GM12878 (cell line): ENCODE data around the gene GBP2. TPM values are rescaled to one million over a fixed set of nuclear protein-coding genes. Genes with fewer than 3 reads are reported as not detected.
"Not testable (repeated sequence)": the region's sequence is repeated elsewhere in the genome, so short reads cannot be mapped to it uniquely, and the experiment has no call there.

Experiments used
- ATAC-seq: fragments of 200-7000 bp; cut with Tn5 transposase; 3 replicates; pipeline ENCODE4 v1.9.1; 2020; ENCODE audit warnings: mild to moderate bottlenecking, moderate library complexity
- BruUV-seq: library from RNA; stranded (reverse); fragments of 400-500 nt; replicated peaks from 2 replicates; lab custom pipeline; 2021; lab: Mats Ljungman, UMichigan
- CTCF ChIA-PET: fragments of 300-600 bp; sonication (Branson Sonifier 250); formaldehyde crosslinking; extraction: SDS; loops from one replicate; lab custom pipeline; 2021; ENCODE audit warnings: inconsistent platforms; lab: Yijun Ruan, JAX
- POLR2A ChIA-PET: fragments of 350-600 bp; formaldehyde crosslinking; extraction: SDS; loops from one replicate; lab custom pipeline; 2021; ENCODE audit warnings: inconsistent platforms; lab: Charles Lee
- RAD21 ChIA-PET: fragments of 300-600 bp; sonication (Branson Sonifier 250); formaldehyde crosslinking; loops from one replicate; lab custom pipeline; 2023; ENCODE audit warnings: antibody characterized with exemption; ENCODE audit not compliant: unreplicated experiment; lab: Charles Lee
- SMC1A ChIA-PET: fragments of 300-600 bp; sonication (Branson Sonifier 250); formaldehyde crosslinking; loops from one replicate; lab custom pipeline; 2023; ENCODE audit not compliant: unreplicated experiment, uncharacterized antibody; lab: Charles Lee
- DNase-seq: peaks from one replicate; pipeline ENCODE4 v3.0.0-alpha.2; 2011; ENCODE audit warnings: low read depth, low spot score
- FAIRE-seq: peaks from 3 replicates; lab custom pipeline; 2011; peaks lifted over from hg19 to GRCh38; lab: Jason Lieb, UNC
- H2AFZ ChIP-seq: 2 replicates; pipeline ENCODE4 v1.6.0; 2011; ENCODE audit warnings: low read depth, low read length, control low read depth; ENCODE audit not compliant: control insufficient read depth
- H3K27ac ChIP-seq: 2 replicates; pipeline ENCODE4 v1.5.1; 2011; ENCODE audit warnings: control low read depth; ENCODE audit not compliant: control insufficient read depth, insufficient read depth
- H3K27me3 ChIP-seq, 2 experiments: replicated peaks in 1 of 2; 2 replicates each; pipeline versions ENCODE4 v1.6.0 to v1.6.1; 2011; ENCODE audit warnings: low read length in 1 of 2; ENCODE audit not compliant: control insufficient read depth in 2 of 2, insufficient read depth in 2 of 2
- H3K36me3 ChIP-seq, 2 experiments: 2 replicates each; pipeline ENCODE4 v1.5.1; 2011; ENCODE audit warnings: low read length in 1 of 2; ENCODE audit not compliant: control insufficient read depth in 2 of 2, insufficient read depth in 2 of 2
- H3K4me1 ChIP-seq: 2 replicates; pipeline ENCODE4 v1.6.1; 2011; ENCODE audit warnings: mild to moderate bottlenecking, low read length, moderate library complexity, mixed read lengths; ENCODE audit not compliant: control insufficient read depth, insufficient read depth
- H3K4me2 ChIP-seq: 2 replicates; pipeline ENCODE4 v1.6.0; 2011; ENCODE audit warnings: control low read depth; ENCODE audit not compliant: control insufficient read depth, insufficient read depth
- H3K4me3 ChIP-seq: fragments of 200-600 bp; sonication (generic); 2 replicates; pipeline ENCODE4 v1.5.1; 2016
- H3K79me2 ChIP-seq: 2 replicates; pipeline ENCODE4 v1.6.0; 2011; ENCODE audit warnings: low read length; ENCODE audit not compliant: control insufficient read depth, insufficient read depth
- H3K9ac ChIP-seq: 2 replicates; pipeline ENCODE4 v1.8.0; 2011; ENCODE audit warnings: low read length, control low read depth, mixed read lengths; ENCODE audit not compliant: control insufficient read depth, insufficient read depth
- H3K9me3 ChIP-seq: replicated peaks from 3 replicates; pipeline ENCODE4 v1.5.1; 2011; ENCODE audit warnings: mild to moderate bottlenecking, low read length; ENCODE audit not compliant: control insufficient read depth, insufficient read depth
- H4K20me1 ChIP-seq: 2 replicates; pipeline ENCODE4 v1.6.0; 2011; ENCODE audit not compliant: control insufficient read depth, insufficient read depth
- CEBPB ChIP-seq, 2 experiments: fragments of 150-350 bp in 1 of 2; IDR thresholded peaks; 2 replicates each; pipeline ENCODE4 v1.6.1; 2012 to 2014; ENCODE audit warnings: low read depth in 2 of 2, low read length in 2 of 2, borderline replicate concordance in 1 of 2, inconsistent platforms in 1 of 2
- CHD1 ChIP-seq: IDR thresholded peaks from 2 replicates; pipeline ENCODE4 v1.6.1; 2012; ENCODE audit warnings: low read depth, low read length, improper control_type of control experiment
- FOXK2 ChIP-seq: fragments of 450-650 bp; IDR thresholded peaks from 2 replicates; pipeline ENCODE4 v1.6.1; 2017; ENCODE audit warnings: mild to moderate bottlenecking, moderate library complexity
- HDGF ChIP-seq: fragments of 450-650 bp; IDR thresholded peaks from 2 replicates; pipeline ENCODE4 v1.6.1; 2016; ENCODE audit warnings: antibody characterized with exemption
- IKZF2 ChIP-seq, 2 experiments: fragments of 450-650 bp; IDR thresholded peaks; 2 replicates each; pipeline ENCODE4 v1.6.1; 2017; ENCODE audit warnings: mild to moderate bottlenecking in 2 of 2, moderate library complexity in 2 of 2
- JUND ChIP-seq: IDR thresholded peaks from 2 replicates; pipeline ENCODE4 v1.6.1; 2012; ENCODE audit warnings: low read depth, mild to moderate bottlenecking, low read length, improper control_type of control experiment, moderate library complexity
- KDM1A ChIP-seq: fragments of 200-600 bp; sonication (generic); IDR thresholded peaks from 2 replicates; pipeline ENCODE4 v1.6.1; 2016; ENCODE audit warnings: borderline replicate concordance
- MTA3 ChIP-seq: IDR thresholded peaks from 2 replicates; pipeline ENCODE4 v1.6.1; 2012; ENCODE audit warnings: low read length, inconsistent platforms, borderline replicate concordance
- MYB ChIP-seq: fragments of 150-350 bp; IDR thresholded peaks from 2 replicates; pipeline ENCODE4 v1.6.1; 2014; ENCODE audit warnings: mild to moderate bottlenecking, low read depth, low read length, borderline replicate concordance
- NFYB ChIP-seq: IDR thresholded peaks from 2 replicates; pipeline ENCODE4 v1.6.1; 2011; ENCODE audit warnings: low read depth, mild to moderate bottlenecking, low read length, improper control_type of control experiment, moderate library complexity; ENCODE audit not compliant: insufficient read depth
- POLR2AphosphoS5 ChIP-seq: IDR thresholded peaks from 2 replicates; pipeline ENCODE4 v1.6.1; 2011; ENCODE audit warnings: mild to moderate bottlenecking, low read length, inconsistent platforms
- SIN3A ChIP-seq: IDR thresholded peaks from 2 replicates; pipeline ENCODE4 v1.6.1; 2012; ENCODE audit warnings: low read depth, low read length, improper control_type of control experiment
- SMAD5 ChIP-seq: IDR thresholded peaks from 2 replicates; pipeline ENCODE4 v1.6.1; 2016; ENCODE audit warnings: antibody characterized with exemption, low read depth
- TBL1XR1 ChIP-seq: IDR thresholded peaks from 2 replicates; pipeline ENCODE4 v1.6.1; 2012; ENCODE audit warnings: low read depth, low read length, improper control_type of control experiment
- TCF3 ChIP-seq: IDR thresholded peaks from 2 replicates; pipeline ENCODE4 v1.6.1; 2012; ENCODE audit warnings: low read depth, mild to moderate bottlenecking, low read length, borderline replicate concordance; ENCODE audit not compliant: insufficient read depth
- ZNF217 ChIP-seq: fragments of 450-650 bp; IDR thresholded peaks from 2 replicates; pipeline ENCODE4 v1.6.1; 2017; ENCODE audit warnings: antibody characterized with exemption, mild to moderate bottlenecking
- WGBS: methylation state at CpG from one replicate; pipeline ENCODE4 v1.1.6; 2016; ENCODE audit warnings: low lambda C conversion rate; ENCODE audit not compliant: insufficient replicate concordance, insufficient coverage; ENCODE audit errors: missing lambda C conversion rate; 5-methylcytosine and 5-hydroxymethylcytosine counted together
- in situ Hi-C: fragments of 300-500 bp; cut with MboI; formaldehyde crosslinking; loops from 9 replicates; pipeline ENCODE4 v1.14.3; 2018; ENCODE audit warnings: mixed read lengths
- intact Hi-C: fragments of 100-400 bp; cut with micrococcal nuclease; formaldehyde crosslinking; loops from one replicate; pipeline ENCODE4 v1.14.2; 2022; ENCODE audit not compliant: unreplicated experiment
- polyA plus RNA-seq, 11 experiments: library from polyadenylated mRNA; depleted of rRNA in 4 of 11; unstranded in 6 of 11; stranded (reverse) in 5 of 11; fragments of >200 nt; fragmentation: Nextera tagmentation in 4 of 11; fragmentation: Illumina TruSeq in 1 of 11; extraction: Ambion mirVana in 4 of 11; extraction: Trizol in 1 of 11; gene quantifications; 1 replicate in 1 of 11; 2 replicates in 10 of 11; pipeline versions ENCODE4 v1.2.1 to v1.2.3, GENCODE V29; 2011 to 2016; ENCODE audit warnings: inconsistent platforms in 2 of 11, missing spikeins in 2 of 11, low read depth in 1 of 11
- total RNA-seq, 4 experiments: library from RNA; depleted of rRNA in 3 of 4; stranded (reverse); fragments of >200 nt in 3 of 4; fragmentation: Illumina TruSeq in 1 of 4; extraction: Trizol in 1 of 4; gene quantifications; 2 replicates each; pipeline versions ENCODE4 v1.2.1 to v1.2.3, GENCODE V29; 2013 to 2021
- TF ChIP-seq, protein P1 (sequence below): fragments of 450-650 bp; IDR thresholded peaks from 2 replicates; pipeline ENCODE4 v1.6.1; 2016; ENCODE audit warnings: mild to moderate bottlenecking
- TF ChIP-seq, protein P2 (sequence below): IDR thresholded peaks from 2 replicates; pipeline ENCODE4 v1.6.1; 2011; ENCODE audit warnings: borderline replicate concordance, low read depth, mild to moderate bottlenecking, moderate library complexity, low read length; ENCODE audit not compliant: insufficient read depth, poor library complexity, severe bottlenecking

GBP2 gene
- total and polyA plus RNA-seq, 10 of the 15 experiments (the other 5 are each of a cell fraction or from before 2014, with no cell fraction given): 1.6 to 5.9 (median 3.2) TPM

DNA sequence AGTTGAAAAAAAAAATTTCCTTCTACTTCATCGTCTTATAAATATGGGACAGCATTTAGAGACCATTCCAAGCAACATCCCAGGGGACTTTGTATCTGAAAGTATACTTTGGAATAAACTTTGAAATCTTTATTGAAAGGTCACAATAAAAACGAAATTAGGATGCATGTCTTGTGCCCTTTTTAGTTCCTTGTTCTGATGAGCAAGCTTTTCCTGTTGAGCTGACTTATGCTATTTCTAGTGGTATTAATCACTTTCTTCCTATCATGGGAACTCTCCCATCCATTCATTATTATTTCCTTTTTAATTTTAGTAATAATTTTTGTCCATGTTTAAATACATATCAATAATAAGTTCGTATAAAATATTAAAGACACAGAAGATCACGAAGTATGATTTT, 4.0 kb upstream of the GBP2 start:
- no peak overlapping the region for H3K9ac ChIP-seq
- H3K4me2 ChIP-seq: no peak overlapping the region
- TF ChIP-seq, protein P1, sequence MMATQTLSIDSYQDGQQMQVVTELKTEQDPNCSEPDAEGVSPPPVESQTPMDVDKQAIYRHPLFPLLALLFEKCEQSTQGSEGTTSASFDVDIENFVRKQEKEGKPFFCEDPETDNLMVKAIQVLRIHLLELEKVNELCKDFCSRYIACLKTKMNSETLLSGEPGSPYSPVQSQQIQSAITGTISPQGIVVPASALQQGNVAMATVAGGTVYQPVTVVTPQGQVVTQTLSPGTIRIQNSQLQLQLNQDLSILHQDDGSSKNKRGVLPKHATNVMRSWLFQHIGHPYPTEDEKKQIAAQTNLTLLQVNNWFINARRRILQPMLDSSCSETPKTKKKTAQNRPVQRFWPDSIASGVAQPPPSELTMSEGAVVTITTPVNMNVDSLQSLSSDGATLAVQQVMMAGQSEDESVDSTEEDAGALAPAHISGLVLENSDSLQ: no peak
- TF ChIP-seq FOXK2 (no peak), SIN3A (no peak), NFYB (no peak), KDM1A (no peak), POLR2AphosphoS5 (no peak), CHD1 (no peak), SMAD5 (no peak), MTA3 (no peak), CEBPB (IDR thresholded peaks at IDR 0.05; ENCODE audit: borderline replicate concordance in 1 of 2, low read depth in 2 of 2, low read length in 2 of 2) (no peak), TBL1XR1 (no peak), IKZF2 (IDR thresholded peaks at IDR 0.05) (no peak), HDGF (no peak), JUND (no peak), ZNF217 (no peak), MYB (no peak), TCF3 (no peak)
- TF ChIP-seq, protein P2, sequence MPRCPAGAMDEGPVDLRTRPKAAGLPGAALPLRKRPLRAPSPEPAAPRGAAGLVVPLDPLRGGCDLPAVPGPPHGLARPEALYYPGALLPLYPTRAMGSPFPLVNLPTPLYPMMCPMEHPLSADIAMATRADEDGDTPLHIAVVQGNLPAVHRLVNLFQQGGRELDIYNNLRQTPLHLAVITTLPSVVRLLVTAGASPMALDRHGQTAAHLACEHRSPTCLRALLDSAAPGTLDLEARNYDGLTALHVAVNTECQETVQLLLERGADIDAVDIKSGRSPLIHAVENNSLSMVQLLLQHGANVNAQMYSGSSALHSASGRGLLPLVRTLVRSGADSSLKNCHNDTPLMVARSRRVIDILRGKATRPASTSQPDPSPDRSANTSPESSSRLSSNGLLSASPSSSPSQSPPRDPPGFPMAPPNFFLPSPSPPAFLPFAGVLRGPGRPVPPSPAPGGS: no peak
- no peak overlapping the region for H3K27ac ChIP-seq
- intact Hi-C loops (no loop called here), in situ Hi-C loops (no loop called here)
- H3K4me1 ChIP-seq: peaks cover 4% of the 10 kb centered on the region; the same call in 1 of the 2 replicates
- no peaks in the 10 kb centered on the region for H3K36me3 ChIP-seq
- 59% methylated on average over 4 of the region's 4 CpGs for WGBS
- H3K9me3 ChIP-seq: no peaks in the 10 kb centered on the region
- ChIA-PET CTCF (no interaction called here), SMC1A (interaction anchor here (1.4 to 1.6 kb wide), 2 partner anchors 10 to 145 kb away, joined by 3 to 4 read pairs; no protein-coding TSS in a partner anchor), RAD21 (no interaction called here), POLR2A (no interaction called here)
- no peaks in the 10 kb centered on the region for H3K79me2 ChIP-seq
- H3K27me3 ChIP-seq: no peaks in the 10 kb centered on the region
- H2AFZ ChIP-seq: no peak overlapping the region
- H4K20me1 ChIP-seq: no peaks in the 10 kb centered on the region
- no TSS peak for BruUV-seq
- no peak overlapping the region for H3K4me3 ChIP-seq
- ATAC-seq: no peak
- no peak for FAIRE-seq
- no peak for DNase-seq

GRCh38 chr1:89128003-89128458, 2.1 kb upstream of the GBP2 start:
- WGBS: 97% methylated on average over 19 of the region's 31 CpGs
- H4K20me1 ChIP-seq, H3K4me3 ChIP-seq, SMC1A ChIA-PET, H2AFZ ChIP-seq, POLR2A ChIA-PET, H3K9me3 ChIP-seq, H3K27me3 ChIP-seq, BruUV-seq, H3K9ac ChIP-seq, H3K4me1 ChIP-seq, intact Hi-C loops, ATAC-seq, H3K4me2 ChIP-seq, H3K79me2 ChIP-seq, CTCF ChIA-PET, in situ Hi-C loops, FAIRE-seq, H3K36me3 ChIP-seq, DNase-seq, RAD21 ChIA-PET, H3K27ac ChIP-seq: not testable (repeated sequence)
